Astrocyte (in vitro differentiated cells and primary cell): ENCODE data around the gene LILRA2.

Experiments used
- EZH2 ChIP-seq: IDR thresholded peaks from 2 replicates; pipeline ENCODE4 v1.6.1; 2012; ENCODE audit warnings: mild to moderate bottlenecking, low read length, inconsistent platforms; ENCODE audit not compliant: insufficient read depth
- TF ChIP-seq, protein P1 (sequence below): IDR thresholded peaks from 2 replicates; pipeline ENCODE4 v1.5.1; 2011; ENCODE audit warnings: low read depth, mild to moderate bottlenecking, inconsistent platforms, low read length, moderate library complexity; ENCODE audit not compliant: insufficient read depth

DNA sequence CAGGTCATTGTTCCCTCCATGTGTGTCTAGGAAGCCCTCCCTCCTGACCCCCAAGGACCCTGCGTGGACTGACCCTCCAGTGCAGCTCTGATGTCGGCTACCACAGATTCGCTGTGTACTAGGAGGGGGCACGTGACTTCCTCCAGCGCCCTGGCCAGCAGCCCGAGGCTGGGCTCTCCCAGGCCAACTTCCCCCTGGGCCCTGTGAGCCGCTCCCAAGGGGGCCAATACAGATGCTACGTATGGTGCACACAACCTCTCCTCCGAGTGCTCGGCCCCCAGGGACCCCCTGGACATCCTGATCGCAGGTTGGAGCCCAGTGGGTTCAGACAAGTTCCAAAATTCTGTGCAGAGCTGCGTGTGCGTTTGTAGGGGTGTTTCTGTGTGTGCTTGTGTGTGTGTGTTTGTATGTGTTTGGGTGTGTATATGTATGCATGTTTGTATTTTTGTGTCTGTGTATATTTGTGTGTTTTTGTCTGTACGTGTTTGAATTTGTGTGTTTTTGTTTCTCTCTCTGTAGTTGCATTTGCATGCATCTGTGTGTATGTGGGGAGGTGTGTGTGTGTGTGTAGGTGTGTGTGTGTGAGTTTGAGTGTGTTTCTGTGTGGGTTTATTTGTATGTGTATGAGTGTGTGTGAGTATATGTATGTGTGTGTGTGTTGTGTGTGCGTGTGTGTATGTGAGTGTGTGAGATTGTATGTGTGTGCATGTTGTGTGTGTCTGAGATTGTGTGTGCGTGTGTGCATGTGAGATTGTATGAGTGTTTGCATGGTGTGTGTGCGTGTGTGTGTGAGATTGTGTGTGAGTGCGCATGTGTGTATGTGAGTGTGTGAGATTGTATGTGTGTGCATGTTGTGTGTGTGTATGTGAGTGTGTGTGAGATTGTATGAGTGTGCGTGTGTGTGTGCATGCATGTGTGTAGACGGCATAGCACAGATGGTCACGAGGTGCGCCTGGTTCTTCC, 21.4 kb upstream of the LILRA2 start:
- TF ChIP-seq EZH2, result no peak
- TF ChIP-seq, protein P1, sequence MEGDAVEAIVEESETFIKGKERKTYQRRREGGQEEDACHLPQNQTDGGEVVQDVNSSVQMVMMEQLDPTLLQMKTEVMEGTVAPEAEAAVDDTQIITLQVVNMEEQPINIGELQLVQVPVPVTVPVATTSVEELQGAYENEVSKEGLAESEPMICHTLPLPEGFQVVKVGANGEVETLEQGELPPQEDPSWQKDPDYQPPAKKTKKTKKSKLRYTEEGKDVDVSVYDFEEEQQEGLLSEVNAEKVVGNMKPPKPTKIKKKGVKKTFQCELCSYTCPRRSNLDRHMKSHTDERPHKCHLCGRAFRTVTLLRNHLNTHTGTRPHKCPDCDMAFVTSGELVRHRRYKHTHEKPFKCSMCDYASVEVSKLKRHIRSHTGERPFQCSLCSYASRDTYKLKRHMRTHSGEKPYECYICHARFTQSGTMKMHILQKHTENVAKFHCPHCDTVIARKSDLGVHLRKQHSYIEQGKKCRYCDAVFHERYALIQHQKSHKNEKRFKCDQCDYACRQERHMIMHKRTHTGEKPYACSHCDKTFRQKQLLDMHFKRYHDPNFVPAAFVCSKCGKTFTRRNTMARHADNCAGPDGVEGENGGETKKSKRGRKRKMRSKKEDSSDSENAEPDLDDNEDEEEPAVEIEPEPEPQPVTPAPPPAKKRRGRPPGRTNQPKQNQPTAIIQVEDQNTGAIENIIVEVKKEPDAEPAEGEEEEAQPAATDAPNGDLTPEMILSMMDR, result no peak
